Amygdala (tissue), 56 donors: Measurements from ENCODE around the gene PIEZO1.
A peak's percentile ranks its signal among the peaks of the same experiment; 100 is the strongest.

Experiments
- DNase-seq, 56 donors: peaks; one replicate each; lab custom pipeline; 2025; lab: John Stamatoyannopoulos, UW

Gene PIEZO1

GRCh38 chr16:88724855-88725555 is 60.0 kb downstream of the PIEZO1 start:
- DNase-seq = no peak

- no peak for DNase-seq
Measured at GRCh38 chr16:88723911-88724310, 61.1 kb downstream of the PIEZO1 start.

GRCh38 chr16:88723507-88723887 is 61.5 kb downstream of the PIEZO1 start:
- DNase-seq = no peak

GRCh38 chr16:88722784-88723506 is 62.1 kb downstream of the PIEZO1 start:
- DNase-seq = no peak

- DNase-seq = no peak
Measured at GRCh38 chr16:88721815-88722755, 62.9 kb downstream of the PIEZO1 start.

- no peak for DNase-seq
Measured at GRCh38 chr16:88721236-88721635, 63.8 kb downstream of the PIEZO1 start.

GRCh38 chr16:88720396-88720970 is 64.5 kb downstream of the PIEZO1 start:
- no peak for DNase-seq

GRCh38 chr16:88719933-88720296 is 65.1 kb downstream of the PIEZO1 start:
- DNase-seq = no peak

GRCh38 chr16:88719267-88719932 is 65.6 kb downstream of the PIEZO1 start:
- peak in 54 of 56 donors; percentile 28 to 93 (median 80) for DNase-seq

GRCh38 chr16:88718178-88718577 is 66.8 kb downstream of the PIEZO1 start:
- no peak for DNase-seq

- no peak for DNase-seq
Measured at GRCh38 chr16:88716601-88717001, 68.4 kb downstream of the PIEZO1 start.

GRCh38 chr16:88716201-88716600 is 68.8 kb downstream of the PIEZO1 start:
- no peak for DNase-seq

GRCh38 chr16:88715312-88716190 is 69.5 kb downstream of the PIEZO1 start:
- DNase-seq = no peak

- DNase-seq = no peak
Measured at GRCh38 chr16:88714420-88715302, 70.4 kb downstream of the PIEZO1 start.

GRCh38 chr16:88713568-88714419 is 71.2 kb downstream of the PIEZO1 start:
- no peak for DNase-seq

- no peak for DNase-seq
Measured at GRCh38 chr16:88713054-88713453, 72.0 kb downstream of the PIEZO1 start.

- no peak for DNase-seq
Measured at GRCh38 chr16:88712362-88712979, 72.5 kb downstream of the PIEZO1 start.
